ENCODE data around the gene LIPA. TPM values are rescaled to one million over a fixed set of nuclear protein-coding genes. Genes with fewer than 3 reads are reported as not detected.
"Not testable (repeated sequence)": the region's sequence is repeated elsewhere in the genome, so short reads cannot be mapped to it uniquely, and the experiment has no call there.

Gene LIPA
- 100 to 1,000 TPM in 2 of 8 experiments, 10 to 100 TPM in 6; 21.1 to 350 (median 36.2) TPM for total RNA-seq

DNA sequence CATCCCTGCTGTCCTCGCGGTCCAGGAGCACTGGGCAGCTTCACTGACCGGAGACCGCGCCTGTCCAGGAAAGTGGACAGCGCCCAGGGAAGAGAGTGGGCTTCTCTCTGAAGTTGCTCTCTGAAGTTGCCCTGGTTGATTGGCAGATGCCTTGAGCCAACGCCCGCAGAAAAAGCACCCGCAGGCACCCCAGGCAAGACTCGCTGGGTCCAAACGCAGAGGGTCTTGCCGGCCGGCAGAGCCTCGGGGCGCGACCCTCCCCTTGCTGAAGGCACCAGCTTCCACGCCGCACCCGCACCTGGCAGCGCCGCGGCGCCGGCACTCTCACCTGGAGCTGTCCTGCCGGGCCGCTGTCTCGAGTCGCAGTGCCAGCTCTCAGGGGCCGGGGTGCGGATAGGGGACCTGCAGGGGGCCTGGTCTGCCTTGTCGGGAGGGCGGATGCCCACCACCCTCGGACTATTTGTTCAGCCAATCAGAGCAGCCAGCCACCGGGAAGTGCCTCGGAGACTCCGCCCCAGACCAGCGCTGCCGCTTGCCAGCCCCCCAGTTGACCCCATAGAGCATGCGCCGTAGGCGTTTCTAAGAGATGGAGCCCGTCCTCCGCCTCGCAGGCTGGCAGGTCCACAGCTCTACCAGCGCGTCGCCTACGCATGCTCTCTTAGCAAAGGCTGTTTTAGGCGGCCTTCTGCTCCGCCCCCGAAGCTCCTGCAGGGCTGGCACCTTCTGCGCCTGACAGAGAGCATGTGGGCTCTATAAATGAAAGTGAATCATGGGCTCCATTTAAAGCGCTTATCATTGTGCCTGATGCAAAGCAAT, at the start of gene LIPA:
TSS of gene LIPA (minus strand) at position 367 of the 816 bp plus-strand sequence. CDS start 4,127 bp downstream, outside the sequence.
- in situ Hi-C loops (cut with MboI; ENCODE audit: low pct_unique_long_range_greater_than_20kb in 2 of 9, low sequenced_read_pairs in 9 of 9, unreplicated experiment in 9 of 9): no loop called here
- Histone ChIP-seq H3K27ac (peak within 1 kb of the TSS in 1 of 2 donors; percentile 8), H3K4me3 (peak within 1 kb of the TSS; percentile 53 to 80 (median 72)), H3K4me1 (replicated peaks in 1 of 2) (no peaks in the 10 kb centered on the region)
- ATAC-seq (replicated peaks in 6 of 8): peak; percentile 89 to 98 (median 97)
- WGBS, 10 experiments: 0 to 61% (median 10%) methylated on average over 2 to 12 of the region's 53 CpGs; no CpG with 5 or more reads in 3 of the 10 experiments

DNA sequence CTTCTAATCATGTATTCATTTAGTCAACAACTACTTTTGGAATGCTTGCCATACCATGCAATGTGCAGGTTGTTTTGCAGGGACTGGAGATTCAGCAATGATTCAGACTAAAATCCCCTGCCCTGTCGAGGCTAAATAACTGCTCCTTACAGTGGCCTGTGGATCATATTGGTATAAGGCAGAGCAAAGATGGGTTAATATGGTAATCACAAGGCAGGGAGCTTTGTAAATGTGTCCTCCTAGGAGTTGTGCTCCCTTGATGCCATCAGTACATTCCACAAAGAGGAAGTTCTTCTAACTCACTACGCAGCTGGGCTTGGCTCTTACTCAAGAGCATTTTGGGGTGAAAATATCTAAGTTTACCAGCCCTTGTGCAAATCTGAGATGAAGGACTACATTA, 49.7 kb upstream of the LIPA start:
- Histone ChIP-seq H3K27ac (no peak overlapping the region), H3K4me3 (no peak overlapping the region), H3K4me1 (replicated peaks in 1 of 2) (peaks cover 3 to 12% of the 10 kb centered on the region in 2 donors)
- WGBS, 10 experiments: 0 to 100% (median 76%) methylated on average over 1 to 2 of the region's 2 CpGs; no CpG with 5 or more reads in 4 of the 10 experiments
- peak in 3 of 8 experiments; percentile 30 to 58 (median 46) for ATAC-seq (replicated peaks in 6 of 8)
- in situ Hi-C loops (cut with MboI; ENCODE audit: low pct_unique_long_range_greater_than_20kb in 2 of 9, low sequenced_read_pairs in 9 of 9, unreplicated experiment in 9 of 9): no loop called here

DNA sequence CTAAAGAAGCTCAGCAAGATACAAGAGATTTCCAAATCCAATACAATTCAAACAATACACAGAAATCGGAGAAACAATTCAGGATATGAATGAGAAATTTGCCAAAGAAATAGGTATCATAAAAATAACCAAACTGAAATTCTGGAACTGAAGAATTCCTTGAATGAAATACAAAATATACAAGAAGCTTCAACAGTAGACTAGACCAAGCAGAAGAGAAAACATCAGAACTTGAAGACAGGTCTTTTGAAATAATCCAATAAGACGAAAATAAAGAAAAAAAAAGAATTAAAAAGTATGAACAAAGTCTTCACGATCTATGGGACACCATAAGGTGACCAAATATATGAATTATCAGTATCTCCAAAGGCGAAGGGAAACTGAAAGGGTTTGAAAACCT, 47.5 kb upstream of the LIPA start:
- no peak for ATAC-seq (replicated peaks in 6 of 8)
- no peak overlapping the region for H3K27ac ChIP-seq
- H3K4me1 ChIP-seq (replicated peaks in 1 of 2): peaks cover 0 to 7% of the 10 kb centered on the region in 2 donors
- WGBS, 10 experiments: 51 to 100% (median 82%) methylated on average over 3 to 4 of the region's 4 CpGs
- in situ Hi-C loops (cut with MboI; ENCODE audit: low pct_unique_long_range_greater_than_20kb in 2 of 9, low sequenced_read_pairs in 9 of 9, unreplicated experiment in 9 of 9): no loop called here
- H3K4me3 ChIP-seq: no peak overlapping the region

DNA sequence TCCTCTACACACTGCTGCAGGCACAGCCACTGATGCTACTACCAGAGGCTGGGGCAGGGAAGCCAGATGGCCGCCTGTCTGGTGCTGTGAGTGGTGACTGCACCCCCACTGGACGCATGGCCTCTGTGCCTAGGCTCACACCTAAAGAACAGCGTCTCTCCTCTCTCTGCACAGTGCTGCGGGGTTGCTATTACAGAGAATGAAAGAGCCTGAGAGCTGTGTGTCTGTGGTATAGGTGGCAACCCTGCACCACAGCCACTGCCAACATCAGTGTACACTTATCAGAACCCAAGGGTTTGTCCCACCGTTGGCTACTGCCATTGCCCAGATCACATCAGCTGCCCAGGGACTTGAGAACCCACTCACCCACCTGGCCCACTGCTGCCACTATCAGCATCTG, 46.2 kb upstream of the LIPA start:
- in situ Hi-C loops (cut with MboI; ENCODE audit: low pct_unique_long_range_greater_than_20kb in 2 of 9, low sequenced_read_pairs in 9 of 9, unreplicated experiment in 9 of 9): no loop called here
- WGBS, 10 experiments: 80 to 100% methylated on average over 1 to 3 of the region's 5 CpGs; no CpG with 5 or more reads in 8 of the 10 experiments
- ATAC-seq (replicated peaks in 6 of 8): no peak

DNA sequence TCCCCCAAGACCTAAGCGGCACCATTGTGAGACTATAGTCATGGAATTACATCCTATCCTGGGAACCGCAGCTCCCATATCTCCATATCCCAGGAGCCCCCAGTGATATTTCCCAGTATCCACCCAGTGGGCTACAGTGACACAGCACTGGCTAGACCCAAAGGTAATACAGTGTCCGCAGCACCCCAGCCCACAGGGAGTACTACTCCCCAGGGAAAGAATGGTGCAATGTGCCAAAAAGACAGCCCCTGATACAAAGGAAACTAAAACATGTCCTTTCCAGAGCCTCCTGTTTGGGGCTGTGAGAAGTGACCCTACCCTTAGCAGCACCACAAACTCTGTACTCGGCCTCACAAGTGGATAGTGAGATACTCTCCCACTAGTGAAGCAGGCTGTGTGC, 45.8 kb upstream of the LIPA start:
- 40 to 100% (median 92%) methylated on average over 1 to 3 of the region's 4 CpGs; no CpG with 5 or more reads in 1 of the 10 experiments for WGBS, 10 experiments
- Histone ChIP-seq H3K4me3 (no peak overlapping the region), H3K27ac (no peak overlapping the region), H3K4me1 (replicated peaks in 1 of 2) (peaks cover 0 to 7% of the 10 kb centered on the region in 2 donors)
- ATAC-seq (replicated peaks in 6 of 8): no peak
- in situ Hi-C loops (cut with MboI; ENCODE audit: low pct_unique_long_range_greater_than_20kb in 2 of 9, low sequenced_read_pairs in 9 of 9, unreplicated experiment in 9 of 9): no loop called here

More for the DNA sequence above, 46.2 kb upstream of the LIPA start:
- Histone ChIP-seq H3K4me1 (replicated peaks in 1 of 2) (peaks cover 0 to 7% of the 10 kb centered on the region in 2 donors), H3K27ac (no peak overlapping the region), H3K4me3 (no peak overlapping the region)

DNA sequence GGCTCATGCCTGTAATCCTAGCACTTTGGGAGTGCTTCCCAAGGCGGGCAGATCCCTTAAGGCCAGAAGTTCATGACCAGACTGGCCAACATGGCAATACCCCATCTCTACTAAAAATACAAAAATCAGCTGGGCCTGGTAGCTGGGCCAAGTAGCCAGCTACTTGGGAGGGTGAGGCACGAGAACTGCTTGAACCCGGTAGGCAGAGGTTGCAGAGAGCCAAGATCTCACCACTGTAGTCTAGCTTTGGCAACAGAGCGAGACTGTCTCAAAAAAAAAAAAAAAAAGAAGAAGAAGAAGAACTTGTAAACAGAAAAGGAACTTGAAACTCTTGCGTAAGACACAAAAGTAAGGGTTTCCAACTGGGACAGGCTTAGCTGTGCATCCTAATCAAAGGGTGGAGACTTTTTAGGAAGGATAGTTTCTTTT, 44.7 kb upstream of the LIPA start:
- 18 to 100% (median 78%) methylated on average over 1 to 5 of the region's 5 CpGs; no CpG with 5 or more reads in 2 of the 10 experiments for WGBS, 10 experiments
- Histone ChIP-seq H3K4me3 (no peak overlapping the region), H3K27ac (no peak overlapping the region), H3K4me1 (replicated peaks in 1 of 2) (no peaks in the 10 kb centered on the region)
- peak in 3 of 8 experiments; percentile 22 to 60 (median 56) for ATAC-seq (replicated peaks in 6 of 8)
- in situ Hi-C loops (cut with MboI; ENCODE audit: low pct_unique_long_range_greater_than_20kb in 2 of 9, low sequenced_read_pairs in 9 of 9, unreplicated experiment in 9 of 9): no loop called here

DNA sequence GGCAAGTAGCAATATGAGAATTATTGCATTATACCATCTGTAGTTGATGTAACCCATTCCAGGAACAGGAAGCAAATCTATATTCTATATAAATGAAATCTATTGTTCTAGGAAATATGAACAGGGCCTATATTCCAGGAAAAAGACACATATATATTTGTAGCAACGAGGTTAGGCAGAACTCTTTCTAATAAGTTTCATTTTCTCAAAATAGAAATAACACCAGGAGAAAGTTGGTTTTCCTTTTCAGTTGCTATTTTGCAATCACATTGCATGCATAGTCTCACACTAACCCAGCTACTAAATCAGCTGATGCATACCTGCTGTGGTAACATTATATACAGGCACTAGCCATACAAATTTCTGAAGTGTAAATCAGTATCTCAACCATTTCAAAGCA, 44.0 kb upstream of the LIPA start:
- Histone ChIP-seq H3K4me1 (replicated peaks in 1 of 2) (no peaks in the 10 kb centered on the region), H3K27ac (no peak overlapping the region), H3K4me3 (no peak overlapping the region)
- in situ Hi-C loops (cut with MboI; ENCODE audit: low pct_unique_long_range_greater_than_20kb in 2 of 9, low sequenced_read_pairs in 9 of 9, unreplicated experiment in 9 of 9): no loop called here
- peak in 3 of 8 experiments; percentile 29 to 65 (median 63) for ATAC-seq (replicated peaks in 6 of 8)
- WGBS, 10 experiments: 0 to 100% (median 51%) methylated on average over 1 of the region's 1 CpG; no CpG with 5 or more reads in 2 of the 10 experiments

DNA sequence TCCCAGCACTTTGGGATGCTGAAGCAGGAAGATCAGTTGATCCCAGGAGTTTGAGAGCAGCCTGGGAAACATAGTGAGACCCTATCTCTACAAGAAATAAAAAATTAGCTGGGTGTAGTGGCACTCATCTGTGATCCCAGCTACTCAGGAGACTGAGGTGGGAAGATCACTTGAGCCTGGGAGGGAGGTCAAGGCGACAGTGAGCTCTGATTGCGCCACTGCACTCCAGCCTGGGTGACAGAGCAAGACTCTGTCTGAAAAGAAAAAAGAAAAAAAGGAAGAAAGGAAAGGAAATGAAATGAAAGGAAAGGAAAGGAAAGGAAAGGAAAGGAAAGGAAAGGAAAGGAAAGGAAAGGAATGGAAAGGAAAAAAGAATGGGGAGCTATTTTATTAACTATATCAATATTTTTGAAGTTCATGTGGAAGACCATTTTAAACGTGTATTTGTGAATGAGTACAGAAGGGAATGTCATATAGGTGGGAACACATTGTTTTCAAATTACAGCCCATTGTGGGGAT, 43.2 kb upstream of the LIPA start:
- H3K4me1 ChIP-seq (replicated peaks in 1 of 2): no peaks in the 10 kb centered on the region
- H3K4me3 ChIP-seq: no peak overlapping the region
- in situ Hi-C loops (cut with MboI; ENCODE audit: low pct_unique_long_range_greater_than_20kb in 2 of 9, low sequenced_read_pairs in 9 of 9, unreplicated experiment in 9 of 9): no loop called here
- 70 to 100% (median 75%) methylated on average over 2 to 3 of the region's 3 CpGs; no CpG with 5 or more reads in 2 of the 10 experiments for WGBS, 10 experiments
- no peak overlapping the region for H3K27ac ChIP-seq
- no peak for ATAC-seq (replicated peaks in 6 of 8)

DNA sequence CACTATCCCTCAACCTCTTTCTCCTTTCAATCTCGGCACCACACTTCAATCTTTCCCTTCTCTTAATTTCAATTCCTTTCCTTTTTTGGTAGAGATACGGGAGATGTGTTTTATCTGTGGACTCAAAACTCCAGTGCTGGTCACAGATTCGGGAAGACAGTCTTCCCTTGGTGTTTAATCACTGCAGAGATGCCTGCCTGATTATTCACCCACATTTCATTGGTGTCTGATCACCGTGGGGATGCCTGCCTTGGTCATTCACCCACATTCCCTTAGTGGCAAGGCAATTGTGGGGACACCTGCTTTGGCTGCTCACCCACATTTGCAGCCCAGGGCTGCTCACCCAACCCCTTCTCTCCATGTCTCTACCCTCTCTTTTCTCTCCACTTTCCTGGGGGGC, 33.7 kb upstream of the LIPA start:
- H3K4me3 ChIP-seq; ATAC-seq (replicated peaks in 6 of 8); in situ Hi-C loops (cut with MboI; ENCODE audit: low pct_unique_long_range_greater_than_20kb in 2 of 9, low sequenced_read_pairs in 9 of 9, unreplicated experiment in 9 of 9); H3K27ac ChIP-seq: not testable (repeated sequence)
- WGBS, 10 experiments: 39 to 90% (median 80%) methylated on average over 2 to 4 of the region's 4 CpGs; no CpG with 5 or more reads in 1 of the 10 experiments
- H3K4me1 ChIP-seq (replicated peaks in 1 of 2): peaks cover 21 to 23% of the 10 kb centered on the region in 2 donors

DNA sequence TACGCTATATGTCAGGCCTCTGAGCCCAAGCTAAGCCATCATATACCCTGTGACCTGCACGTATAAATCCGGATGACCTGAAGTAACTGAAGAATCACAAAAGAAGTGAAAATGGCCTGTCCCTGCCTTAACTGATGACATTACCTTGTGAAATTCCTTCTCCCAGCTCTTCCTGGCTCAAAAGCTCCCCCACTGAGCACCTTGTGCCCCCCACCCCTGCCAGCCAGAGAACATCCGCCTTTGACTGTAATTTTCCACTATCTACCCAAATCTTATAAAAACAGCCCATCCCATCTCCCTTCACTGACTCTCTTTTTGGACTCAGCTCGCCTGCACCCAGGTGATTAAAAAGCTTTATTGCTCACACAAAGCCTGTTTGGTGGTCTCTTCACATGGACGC, 33.1 kb upstream of the LIPA start:
- ATAC-seq (replicated peaks in 6 of 8); H3K4me3 ChIP-seq; in situ Hi-C loops (cut with MboI; ENCODE audit: low pct_unique_long_range_greater_than_20kb in 2 of 9, low sequenced_read_pairs in 9 of 9, unreplicated experiment in 9 of 9): not testable (repeated sequence)
- 44 to 100% (median 100%) methylated on average over 1 to 4 of the region's 6 CpGs; no CpG with 5 or more reads in 1 of the 10 experiments for WGBS, 10 experiments
- peak overlapping the region in 1 of 2 donors; percentile 79 for H3K27ac ChIP-seq
- H3K4me1 ChIP-seq (replicated peaks in 1 of 2): peaks cover 21 to 23% of the 10 kb centered on the region in 2 donors

DNA sequence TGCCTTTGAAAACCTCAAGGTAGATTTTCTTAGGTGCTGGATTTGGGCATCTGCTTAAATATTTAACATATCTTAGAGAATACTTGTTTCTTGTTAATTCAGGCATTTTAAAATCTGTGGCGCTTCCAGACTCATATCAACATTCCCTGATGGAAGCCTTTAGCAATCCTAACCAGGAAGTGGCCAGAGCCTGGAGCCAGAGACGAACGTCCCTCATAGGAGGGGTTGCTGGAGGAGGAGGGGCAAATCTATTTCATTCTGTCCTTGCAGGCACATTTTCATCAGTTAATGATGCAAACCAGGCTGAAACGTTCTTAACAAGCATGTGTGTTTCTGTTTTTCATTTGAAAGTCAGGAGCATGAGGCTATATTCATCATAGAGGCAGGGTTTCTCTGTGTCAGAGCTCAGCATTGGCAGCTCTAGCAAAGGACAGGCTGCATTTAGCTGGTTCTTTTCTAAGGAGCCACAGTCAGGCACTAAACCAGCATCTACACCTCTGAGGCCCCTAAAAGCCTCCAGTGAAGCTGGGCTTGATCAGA, 32.4 kb upstream of the LIPA start:
- in situ Hi-C loops (cut with MboI; ENCODE audit: low pct_unique_long_range_greater_than_20kb in 2 of 9, low sequenced_read_pairs in 9 of 9, unreplicated experiment in 9 of 9): no loop called here
- WGBS, 10 experiments: 0 to 20% (median 5%) methylated on average over 1 to 4 of the region's 4 CpGs; no CpG with 5 or more reads in 1 of the 10 experiments
- Histone ChIP-seq H3K4me1 (replicated peaks in 1 of 2) (peaks cover 21 to 23% of the 10 kb centered on the region in 2 donors), H3K27ac (peak overlapping the region; percentile 74 to 79), H3K4me3 (peak overlapping the region in 4 of 5 donors; percentile 9 to 19 (median 12))
- ATAC-seq (replicated peaks in 6 of 8): peak; percentile 84 to 96 (median 92)

DNA sequence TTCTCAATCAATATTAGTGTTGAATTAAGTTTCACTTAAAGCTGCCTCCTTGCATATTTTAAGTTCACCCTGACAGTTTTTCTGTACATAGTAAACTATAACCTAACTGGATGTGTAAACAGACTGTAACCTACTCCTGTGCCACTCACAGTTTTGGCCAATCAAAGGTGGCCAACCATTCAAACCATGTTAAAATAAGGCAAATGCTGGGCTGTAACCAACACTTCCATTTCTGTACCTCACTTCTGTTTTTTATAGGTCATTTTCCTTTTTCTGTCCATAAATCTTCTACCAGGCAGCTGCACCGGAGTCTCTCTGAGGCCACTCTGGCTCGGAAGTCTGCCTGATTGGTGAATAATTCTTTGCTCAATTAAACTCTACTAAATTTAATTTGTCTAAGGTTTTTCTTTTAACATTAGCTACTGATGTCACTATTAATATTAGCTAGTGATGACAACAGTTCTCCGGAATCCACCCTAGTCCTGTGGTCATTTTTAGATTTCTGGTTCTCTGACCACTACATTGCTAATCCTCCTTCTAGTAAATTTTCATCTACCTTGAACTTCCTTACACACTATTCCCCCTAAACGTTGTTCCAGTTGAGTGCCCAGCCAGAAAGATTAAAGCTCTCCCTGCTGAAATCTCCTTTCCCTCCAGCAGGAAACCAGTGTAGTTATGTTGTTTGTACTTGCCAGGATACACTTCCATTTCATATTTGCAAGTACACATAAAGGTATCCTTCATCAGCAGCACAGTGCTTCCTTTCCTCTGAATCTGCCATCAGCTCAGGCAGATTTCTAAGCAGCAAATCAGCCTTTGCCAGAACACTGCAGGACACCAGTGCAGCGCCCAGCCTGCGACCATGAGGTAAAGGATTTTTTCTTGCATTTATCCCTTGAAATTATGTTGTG, 31.7 kb upstream of the LIPA start:
- peak; percentile 44 to 61 (median 58) for ATAC-seq (replicated peaks in 6 of 8)
- H3K27ac ChIP-seq: peak overlapping the region; percentile 74 to 79
- peak overlapping the region in 4 of 5 donors; percentile 9 to 19 (median 12) for H3K4me3 ChIP-seq
- in situ Hi-C loops (cut with MboI; ENCODE audit: low pct_unique_long_range_greater_than_20kb in 2 of 9, low sequenced_read_pairs in 9 of 9, unreplicated experiment in 9 of 9): no loop called here
- 0 to 62% (median 21%) methylated on average over 1 to 6 of the region's 6 CpGs; no CpG with 5 or more reads in 1 of the 10 experiments for WGBS, 10 experiments
- peaks cover 21 to 23% of the 10 kb centered on the region in 2 donors for H3K4me1 ChIP-seq (replicated peaks in 1 of 2)
